HCT116 (cell line): ENCODE results near the gene CRELD2. TPM values are rescaled to one million over a fixed set of nuclear protein-coding genes. Genes with fewer than 3 reads are reported as not detected.

Experiments
- ATAC-seq: fragments of 200-7000 bp; cut with Tn5 transposase; 2 replicates; pipeline ENCODE4 v1.9.1; 2020; ENCODE audit warnings: mild to moderate bottlenecking, moderate library complexity
- BruUV-seq: library from RNA; stranded (reverse); fragments of 400-500 nt; replicated peaks from 2 replicates; lab custom pipeline; 2021; lab: Mats Ljungman, UMichigan
- CTCF ChIA-PET: fragments of 300-600 bp; sonication (Branson Sonifier 250); formaldehyde crosslinking; loops from one replicate; lab custom pipeline; 2021; ENCODE audit warnings: antibody characterized with exemption; lab: Charles Lee
- POLR2A ChIA-PET: fragments of 300-600, 350-600 bp; sonication (Branson Sonifier 250); formaldehyde crosslinking; loops from one replicate; lab custom pipeline; 2021; ENCODE audit warnings: antibody characterized with exemption; lab: Charles Lee
- RAD21 ChIA-PET, 2 experiments: fragments of 300-600 bp; sonication (Branson Sonifier 250); formaldehyde crosslinking; loops; one replicate each; lab custom pipeline; 2023; ENCODE audit warnings: low total read pairs in 2 of 2; ENCODE audit not compliant: uncharacterized antibody in 2 of 2, unreplicated experiment in 2 of 2, low non-redundant PET in 1 of 2; lab: Charles Lee
- DNase-seq: peaks from one replicate; pipeline ENCODE4 v3.0.0-alpha.2; 2010; ENCODE audit warnings: low read depth, low spot score
- H2AFZ ChIP-seq: fragments of 200-600 bp; shearing (Covaris generic), sonication (generic); 2 replicates; pipeline ENCODE4 v1.6.1; 2017; ENCODE audit warnings: low read depth, mixed run types, mixed read lengths, antibody characterized with exemption, low read length; ENCODE audit not compliant: poor library complexity, severe bottlenecking
- H3K27ac ChIP-seq: 2 replicates; pipeline ENCODE4 v1.5.1; 2012; ENCODE audit warnings: low read depth, low read length
- H3K27me3 ChIP-seq: fragments of 200-600 bp; sonication (generic); 2 replicates; pipeline ENCODE4 v1.6.1; 2016; ENCODE audit warnings: mixed run types, low read length, mixed read lengths; ENCODE audit not compliant: insufficient read depth
- H3K36me3 ChIP-seq, 2 experiments: fragments of 200-500 bp in 1 of 2; fragments of 200-600 bp in 1 of 2; sonication (Bioruptor generic) in 1 of 2; sonication (generic) in 1 of 2; 2 replicates each; pipeline versions ENCODE4 v1.5.1 to v1.6.1; 2014 to 2016; ENCODE audit warnings: low read length in 2 of 2, inconsistent platforms in 1 of 2, mixed read lengths in 1 of 2, mixed run types in 1 of 2; ENCODE audit not compliant: insufficient read depth in 2 of 2, control insufficient read depth in 1 of 2
- H3K4me1 ChIP-seq, 2 experiments: fragments of 200-600 bp in 1 of 2; sonication (generic) in 1 of 2; 2 replicates each; pipeline versions ENCODE4 v1.5.1 to v1.6.1; 2012 to 2017; ENCODE audit warnings: low read length in 2 of 2, inconsistent platforms in 1 of 2, mild to moderate bottlenecking in 1 of 2, mixed read lengths in 1 of 2, mixed run types in 1 of 2, moderate library complexity in 1 of 2; ENCODE audit not compliant: insufficient read depth in 2 of 2, control insufficient read depth in 1 of 2
- H3K4me2 ChIP-seq: fragments of 200-600 bp; sonication (generic); 2 replicates; pipeline ENCODE4 v1.6.1; 2017; ENCODE audit warnings: mixed run types, low read length, mixed read lengths
- H3K4me3 ChIP-seq, 2 experiments: fragments of 200-600 bp in 1 of 2; sonication (generic) in 1 of 2; replicated peaks in 1 of 2; 2 replicates each; pipeline ENCODE4 v1.5.1; 2011 to 2016; ENCODE audit warnings: low read length in 2 of 2, control low read depth in 1 of 2, low read depth in 1 of 2, mild to moderate bottlenecking in 1 of 2, mixed read lengths in 1 of 2, mixed run types in 1 of 2
- H3K79me2 ChIP-seq: fragments of 200-600 bp; sonication (generic); 2 replicates; pipeline ENCODE4 v1.6.1; 2017; ENCODE audit warnings: mild to moderate bottlenecking, mixed run types, low read length, moderate library complexity, mixed read lengths; ENCODE audit not compliant: insufficient read depth
- H3K9ac ChIP-seq: fragments of 200-600 bp; sonication (generic); 2 replicates; pipeline ENCODE4 v1.6.1; 2016; ENCODE audit warnings: low read length, mixed read lengths
- H3K9me2 ChIP-seq: fragments of 200-600 bp; sonication (generic), shearing (Covaris generic); 2 replicates; pipeline ENCODE4 v1.6.1; 2017; ENCODE audit warnings: mixed run types, mild to moderate bottlenecking, moderate library complexity; ENCODE audit not compliant: insufficient read depth
- H3K9me3 ChIP-seq, 2 experiments: fragments of 200-500 bp in 1 of 2; fragments of 200-600 bp in 1 of 2; sonication (Bioruptor generic) in 1 of 2; sonication (generic) in 1 of 2; 2 replicates each; pipeline ENCODE4 v1.6.1; 2014 to 2017; ENCODE audit warnings: low read length in 2 of 2, mixed read lengths in 2 of 2, inconsistent platforms in 1 of 2, low read depth in 1 of 2, mild to moderate bottlenecking in 1 of 2, mixed run types in 1 of 2, moderate library complexity in 1 of 2; ENCODE audit not compliant: control insufficient read depth in 1 of 2, insufficient read depth in 1 of 2
- H4K20me1 ChIP-seq: fragments of 200-600 bp; sonication (generic), shearing (Covaris generic); 2 replicates; pipeline ENCODE4 v1.6.1; 2017; ENCODE audit warnings: mixed run types, mild to moderate bottlenecking, moderate library complexity; ENCODE audit not compliant: insufficient read depth
- CBX3 ChIP-seq: IDR thresholded peaks from 2 replicates; pipeline ENCODE4 v1.6.1; 2012; ENCODE audit warnings: low read depth
- CTCF ChIP-seq, 3 experiments: fragments of 200-600 bp in 1 of 3; sonication (generic) in 1 of 3; IDR thresholded peaks in 2 of 3; conservative IDR thresholded peaks in 1 of 3; 2 replicates each; pipeline ENCODE4 v1.5.1; 2012 to 2017; ENCODE audit warnings: low read depth in 2 of 3, low read length in 2 of 3, antibody characterized with exemption in 1 of 3, borderline replicate concordance in 1 of 3, control low read depth in 1 of 3, mild to moderate bottlenecking in 1 of 3, mixed read lengths in 1 of 3, mixed run types in 1 of 3, moderate library complexity in 1 of 3; ENCODE audit not compliant: insufficient read depth in 1 of 3
- EGR1 ChIP-seq: IDR thresholded peaks from 2 replicates; pipeline ENCODE4 v1.6.1; 2012; ENCODE audit warnings: low read depth
- ELF1 ChIP-seq: IDR thresholded peaks from 2 replicates; pipeline ENCODE4 v1.6.1; 2012; ENCODE audit warnings: low read depth, borderline replicate concordance
- EZH2phosphoT487 ChIP-seq: fragments of 200-600 bp; IDR thresholded peaks from 2 replicates; pipeline ENCODE4 v1.6.1; 2018; ENCODE audit warnings: antibody characterized with exemption, borderline replicate concordance
- FOSL1 ChIP-seq: IDR thresholded peaks from 2 replicates; pipeline ENCODE4 v1.6.1; 2012; ENCODE audit warnings: low read depth
- JUND ChIP-seq: IDR thresholded peaks from 2 replicates; pipeline ENCODE4 v1.6.1; 2012
- MAX ChIP-seq: IDR thresholded peaks from 2 replicates; pipeline ENCODE4 v1.6.1; 2012
- POLR2A ChIP-seq: IDR thresholded peaks from 2 replicates; pipeline ENCODE4 v1.7.0; 2011; ENCODE audit warnings: borderline replicate concordance; ENCODE audit not compliant: insufficient read depth, insufficient read length; ENCODE audit errors: extremely low read depth
- POLR2AphosphoS5 ChIP-seq: IDR thresholded peaks from 2 replicates; pipeline ENCODE4 v1.6.1; 2011; ENCODE audit warnings: mild to moderate bottlenecking, low read depth, low read length, moderate library complexity
- RAD21 ChIP-seq: IDR thresholded peaks from 2 replicates; pipeline ENCODE4 v1.6.1; 2012; ENCODE audit warnings: low read depth, mild to moderate bottlenecking
- SIN3A ChIP-seq: IDR thresholded peaks from 2 replicates; pipeline ENCODE4 v1.6.1; 2012; ENCODE audit warnings: low read depth
- SRF ChIP-seq: IDR thresholded peaks from 2 replicates; pipeline ENCODE4 v1.6.1; 2012; ENCODE audit warnings: low read depth
- TCF7L2 ChIP-seq: IDR thresholded peaks from 2 replicates; pipeline ENCODE4 v1.7.0; 2011; ENCODE audit warnings: borderline replicate concordance, inconsistent platforms; ENCODE audit not compliant: insufficient read depth, insufficient read length; ENCODE audit errors: extremely low read depth
- YY1 ChIP-seq: IDR thresholded peaks from 2 replicates; pipeline ENCODE4 v1.6.1; 2011; ENCODE audit warnings: low read length, low read depth, moderate library complexity, mild to moderate bottlenecking; ENCODE audit not compliant: insufficient replicate concordance; ENCODE audit errors: extremely low read depth
- ZBTB33 ChIP-seq: IDR thresholded peaks from 2 replicates; pipeline ENCODE4 v1.6.1; 2011; ENCODE audit warnings: mild to moderate bottlenecking, low read length, moderate library complexity; ENCODE audit not compliant: insufficient replicate concordance; ENCODE audit errors: extremely low read depth
- ZFX ChIP-seq: fragments of 450-650 bp; IDR thresholded peaks from 2 replicates; pipeline ENCODE4 v1.6.1; 2017
- ZNF274 ChIP-seq: fragments of 200-500 bp; sonication (Bioruptor generic); IDR thresholded peaks from 2 replicates; pipeline ENCODE4 v1.6.1; 2014; ENCODE audit warnings: mild to moderate bottlenecking, low read depth, low read length, inconsistent platforms
- intact Hi-C: fragments of 100-400 bp; cut with micrococcal nuclease; formaldehyde crosslinking; loops from 2 replicates; pipeline ENCODE4 v1.10.0; 2022
- total RNA-seq: library from RNA; stranded (reverse); gene quantifications from one replicate; pipeline ENCODE4 v1.2.1, GENCODE V29; 2021; ENCODE audit not compliant: unreplicated experiment
- TF ChIP-seq, protein P1 (sequence below): IDR thresholded peaks from 2 replicates; pipeline ENCODE4 v1.6.1; 2012; ENCODE audit warnings: low read depth

Gene CRELD2
- total RNA-seq, 1 experiment from 2014 or later = 45.8 TPM

- no peak for TF ChIP-seq ZFX
- no peak for TF ChIP-seq ZBTB33
- TF ChIP-seq SRF = no peak
- TF ChIP-seq JUND = no peak
- TF ChIP-seq, protein P1, sequence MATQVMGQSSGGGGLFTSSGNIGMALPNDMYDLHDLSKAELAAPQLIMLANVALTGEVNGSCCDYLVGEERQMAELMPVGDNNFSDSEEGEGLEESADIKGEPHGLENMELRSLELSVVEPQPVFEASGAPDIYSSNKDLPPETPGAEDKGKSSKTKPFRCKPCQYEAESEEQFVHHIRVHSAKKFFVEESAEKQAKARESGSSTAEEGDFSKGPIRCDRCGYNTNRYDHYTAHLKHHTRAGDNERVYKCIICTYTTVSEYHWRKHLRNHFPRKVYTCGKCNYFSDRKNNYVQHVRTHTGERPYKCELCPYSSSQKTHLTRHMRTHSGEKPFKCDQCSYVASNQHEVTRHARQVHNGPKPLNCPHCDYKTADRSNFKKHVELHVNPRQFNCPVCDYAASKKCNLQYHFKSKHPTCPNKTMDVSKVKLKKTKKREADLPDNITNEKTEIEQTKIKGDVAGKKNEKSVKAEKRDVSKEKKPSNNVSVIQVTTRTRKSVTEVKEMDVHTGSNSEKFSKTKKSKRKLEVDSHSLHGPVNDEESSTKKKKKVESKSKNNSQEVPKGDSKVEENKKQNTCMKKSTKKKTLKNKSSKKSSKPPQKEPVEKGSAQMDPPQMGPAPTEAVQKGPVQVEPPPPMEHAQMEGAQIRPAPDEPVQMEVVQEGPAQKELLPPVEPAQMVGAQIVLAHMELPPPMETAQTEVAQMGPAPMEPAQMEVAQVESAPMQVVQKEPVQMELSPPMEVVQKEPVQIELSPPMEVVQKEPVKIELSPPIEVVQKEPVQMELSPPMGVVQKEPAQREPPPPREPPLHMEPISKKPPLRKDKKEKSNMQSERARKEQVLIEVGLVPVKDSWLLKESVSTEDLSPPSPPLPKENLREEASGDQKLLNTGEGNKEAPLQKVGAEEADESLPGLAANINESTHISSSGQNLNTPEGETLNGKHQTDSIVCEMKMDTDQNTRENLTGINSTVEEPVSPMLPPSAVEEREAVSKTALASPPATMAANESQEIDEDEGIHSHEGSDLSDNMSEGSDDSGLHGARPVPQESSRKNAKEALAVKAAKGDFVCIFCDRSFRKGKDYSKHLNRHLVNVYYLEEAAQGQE = no peak
- no peak for TF ChIP-seq MAX
- no peak for TF ChIP-seq FOSL1
- TF ChIP-seq EZH2phosphoT487 = no peak
- TF ChIP-seq CBX3 = no peak
- no peak for TF ChIP-seq YY1
- no peak for TF ChIP-seq TCF7L2
- no peak for TF ChIP-seq ELF1
- TF ChIP-seq ZNF274 = no peak
- TF ChIP-seq RAD21 = no peak
- TF ChIP-seq CTCF (IDR thresholded peaks at IDR 0.05 in 2 of 3, conservative IDR thresholded peaks at IDR 0.05 in 1 of 3; ENCODE audit: borderline replicate concordance in 1 of 3, insufficient read depth in 1 of 3, low read depth in 2 of 3, low read length in 2 of 3) = no peak
- no peak for TF ChIP-seq POLR2AphosphoS5
- TF ChIP-seq SIN3A = no peak
- no peak for TF ChIP-seq EGR1
- TF ChIP-seq POLR2A = no peak
- RAD21 ChIA-PET = no interaction called here
- no peaks in the 10 kb centered on the region for H3K27me3 ChIP-seq
Observed at GRCh38 chr22:49909476-49910205, 8.8 kb upstream of the CRELD2 start.

More at GRCh38 chr22:49909476-49910205, 8.8 kb upstream of the CRELD2 start:
- Histone ChIP-seq H3K4me3 (no peak overlapping the region), H3K27ac (no peak overlapping the region), H3K9me2 (no peaks in the 10 kb centered on the region), H3K4me2 (no peak overlapping the region), H3K36me3 (no peaks in the 10 kb centered on the region; a peak in 2 of 4 replicates), H2AFZ (no peak overlapping the region), H3K9ac (no peak overlapping the region), H4K20me1 (no peaks in the 10 kb centered on the region), H3K79me2 (no peaks in the 10 kb centered on the region), H3K4me1 (no peaks in the 10 kb centered on the region), H3K9me3 (no peaks in the 10 kb centered on the region)
- DNase-seq (no peak), ATAC-seq (no peak)
- ChIA-PET POLR2A (no interaction called here), CTCF (no interaction called here)
- intact Hi-C loops = no loop called here
- BruUV-seq = no TSS peak
